RKO (cell line): Measurements from ENCODE around the gene DNAJB12.
"Not testable (repeated sequence)": the region's sequence is repeated elsewhere in the genome, so short reads cannot be mapped to it uniquely, and the experiment has no call there.

ENCODE experiments used
- DNase-seq: peaks from one replicate; pipeline ENCODE4 v3.0.0-alpha.2; 2016; ENCODE audit warnings: low spot score

Gene DNAJB12

DNA sequence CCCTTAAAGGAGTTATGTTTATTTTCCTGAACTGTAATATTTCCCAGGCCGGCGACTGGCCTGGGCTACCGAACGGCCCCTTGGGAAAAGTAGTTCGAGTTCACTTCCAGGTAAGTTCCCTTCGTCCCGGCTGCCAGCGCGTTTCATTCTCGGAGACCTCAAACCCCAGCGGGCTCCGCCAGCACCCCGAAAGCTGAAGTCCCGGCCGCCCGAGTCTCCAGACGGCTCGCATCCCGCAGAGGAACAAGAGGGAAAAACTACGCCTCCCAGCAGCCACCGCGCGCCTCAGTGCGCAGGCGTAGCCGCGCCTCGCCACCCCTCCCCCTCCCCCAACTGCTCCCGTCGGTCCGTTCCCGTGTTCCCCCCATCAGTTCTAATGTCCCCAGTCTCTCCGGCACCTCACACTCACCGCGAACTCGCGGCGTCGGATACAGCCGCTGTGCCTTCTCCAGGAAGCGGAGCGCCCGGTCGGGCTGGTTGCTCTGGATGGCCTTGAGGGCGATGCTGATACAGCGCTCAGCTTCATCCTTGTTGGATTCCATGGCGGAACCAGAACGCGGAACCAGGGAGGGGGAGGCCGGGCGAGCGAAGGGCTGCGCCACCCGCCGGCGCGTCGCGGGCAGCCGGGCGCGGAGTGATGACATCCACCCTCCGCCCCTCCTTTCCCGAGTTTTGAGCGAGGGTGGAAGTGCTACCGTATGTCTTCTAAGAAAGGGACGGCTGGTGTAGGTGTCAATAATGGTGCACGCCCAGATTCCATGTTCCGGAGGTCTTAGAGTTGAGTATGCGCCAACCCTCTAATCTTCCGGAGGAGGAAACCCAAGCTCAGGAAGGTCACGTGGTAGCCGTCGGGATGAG, at the start of gene DNAJB12:
Gene DNAJB12 (minus strand): TSS at position 564 of the 858 bp plus-strand sequence. CDS start 22 bp downstream, at position 542.
- DNase-seq = peak; percentile 98

DNA sequence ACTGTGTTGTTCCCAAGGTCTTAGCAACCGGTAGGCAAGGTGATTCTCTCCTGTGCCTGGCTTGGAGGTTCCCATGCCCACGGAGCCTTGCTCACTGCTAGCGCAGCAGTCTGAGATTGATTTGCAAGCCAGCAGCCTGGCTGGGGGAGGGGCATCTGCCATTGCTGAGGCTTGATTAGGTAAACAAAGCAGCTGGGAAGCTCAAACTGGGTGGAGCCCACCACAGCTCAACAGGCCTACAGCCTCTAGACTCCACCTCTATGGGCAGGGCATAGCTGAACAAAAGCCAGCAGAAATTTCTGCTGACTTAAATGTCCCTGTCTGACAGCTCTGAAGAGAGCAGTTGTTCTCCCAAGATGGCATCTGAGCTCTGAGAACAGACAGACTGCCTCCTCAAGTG, 40.9 kb upstream of the DNAJB12 start:
- not testable (repeated sequence) for DNase-seq

DNA sequence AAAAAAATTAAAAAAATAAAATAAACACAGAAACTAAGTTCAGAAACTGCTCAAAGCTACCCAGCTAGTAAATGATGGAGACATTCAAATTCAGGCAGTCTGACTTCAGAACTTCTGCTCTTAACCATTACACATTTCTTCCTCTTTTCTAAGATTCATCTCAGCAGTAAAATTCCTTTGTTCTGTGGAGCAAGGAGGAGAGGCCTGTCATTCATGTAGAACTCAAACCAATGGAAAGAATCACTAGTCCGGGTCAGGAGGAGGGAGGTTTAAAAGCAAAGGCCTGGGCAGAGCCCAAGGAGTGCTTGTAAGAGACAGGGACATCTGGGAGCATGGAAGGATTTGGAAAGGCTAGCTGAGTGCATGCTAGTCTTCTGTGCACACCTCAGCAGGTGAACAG, 37.9 kb upstream of the DNAJB12 start:
- DNase-seq = no peak

DNA sequence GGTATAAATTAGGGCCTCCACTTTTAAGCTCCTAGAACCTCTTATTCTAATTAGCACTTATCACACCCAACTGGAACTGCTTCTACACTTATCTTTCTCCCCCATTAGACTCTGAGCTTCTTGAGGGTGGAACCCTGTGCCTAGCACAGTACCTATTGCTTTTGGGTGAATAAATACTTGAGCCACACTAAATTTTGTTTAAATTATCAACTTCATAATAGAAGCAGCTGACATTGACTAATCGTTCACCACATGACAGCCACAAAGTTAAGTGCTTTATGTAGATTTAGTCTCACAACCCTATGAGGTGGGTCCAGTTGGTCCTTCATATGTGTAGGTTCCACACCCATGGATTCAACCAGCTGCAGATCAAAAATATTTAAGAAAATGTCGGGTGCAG, 36.0 kb upstream of the DNAJB12 start:
- no peak for DNase-seq

DNA sequence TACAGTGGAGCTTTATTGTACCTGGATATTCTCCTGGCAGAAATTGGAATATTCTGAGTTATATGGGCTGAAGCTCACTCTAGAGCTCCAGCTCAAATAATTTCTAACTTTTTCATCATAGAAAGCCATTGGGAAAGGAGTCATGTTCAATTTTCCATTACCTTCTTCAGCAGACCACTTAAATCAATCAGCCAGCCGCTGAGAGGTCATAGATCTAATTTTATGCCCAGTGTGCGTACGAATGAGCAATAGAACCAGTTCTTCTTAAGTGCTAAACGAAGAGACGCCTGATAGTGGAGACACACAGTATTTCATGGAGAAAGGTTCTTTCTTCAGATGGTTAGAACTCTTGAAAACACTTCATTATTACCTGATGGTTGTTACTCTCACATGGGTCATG, 35.0 kb upstream of the DNAJB12 start:
- DNase-seq = no peak

DNA sequence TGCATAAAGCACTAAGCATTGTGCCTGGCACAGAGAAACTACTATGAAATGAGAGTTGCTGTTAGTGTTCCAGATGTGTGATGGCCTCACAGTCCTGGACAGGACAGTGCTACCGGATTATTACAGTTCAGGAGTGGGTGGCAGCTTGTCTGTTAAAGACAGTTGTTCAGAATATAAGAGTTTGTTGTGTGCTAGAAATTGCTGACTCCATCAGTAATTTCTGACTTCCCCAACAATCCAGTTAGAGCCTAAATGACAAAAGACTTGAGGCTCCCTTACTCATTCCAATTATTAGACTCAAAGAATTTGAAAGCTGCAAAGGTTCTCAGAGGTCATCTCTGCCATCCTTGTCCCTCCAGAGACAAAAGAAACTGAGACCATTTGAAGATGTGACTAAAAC, 34.3 kb upstream of the DNAJB12 start:
- no peak for DNase-seq

DNA sequence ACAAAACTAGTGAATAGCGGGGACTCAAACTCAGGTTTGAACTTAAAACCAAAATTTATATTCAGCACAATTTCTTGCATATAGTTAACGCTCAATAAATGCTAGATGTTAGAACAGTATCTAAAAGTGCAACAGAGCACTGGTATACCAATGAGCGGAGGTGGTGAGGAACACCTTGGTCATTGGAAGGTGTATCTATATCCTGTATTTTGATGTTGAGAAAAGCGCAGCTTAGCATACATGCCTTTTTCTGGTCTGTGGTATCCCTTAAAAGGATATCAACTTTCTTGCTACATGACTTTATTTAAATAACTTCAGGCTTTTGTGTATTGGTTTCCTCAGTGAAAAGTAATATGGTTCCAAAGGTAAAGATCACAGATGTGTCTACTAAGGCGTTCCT, 33.3 kb upstream of the DNAJB12 start:
- no peak for DNase-seq

DNA sequence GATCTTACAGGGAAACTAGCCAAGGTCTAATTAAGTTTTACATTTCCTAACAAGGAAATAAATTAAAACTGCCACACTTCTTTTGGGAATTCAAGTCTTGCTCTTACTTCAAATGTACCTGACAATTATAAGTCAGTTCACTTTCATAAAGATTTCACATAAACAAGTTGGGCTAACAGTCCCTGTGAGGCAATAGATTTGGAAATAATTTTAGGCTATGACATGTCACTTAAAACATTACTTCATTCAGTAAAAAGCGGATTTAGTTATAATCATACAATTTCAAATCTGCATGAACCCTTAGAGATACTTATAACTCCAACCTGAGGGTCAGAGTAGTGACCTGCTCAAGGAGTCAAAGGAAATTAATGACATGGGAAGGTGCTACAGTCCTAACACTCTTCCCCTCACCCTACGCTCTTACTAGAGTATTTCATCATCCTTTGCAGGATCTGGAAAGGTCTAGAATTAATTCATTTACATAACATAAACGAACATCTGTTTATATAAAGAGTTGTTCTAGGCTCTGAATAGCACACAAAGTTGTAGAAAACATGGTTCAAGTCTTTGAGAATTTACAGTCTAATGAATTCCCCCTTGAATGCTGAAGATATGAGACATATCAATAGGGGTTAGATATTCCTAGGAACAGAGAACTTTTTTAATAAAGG, 32.3 kb upstream of the DNAJB12 start:
- no peak for DNase-seq

DNA sequence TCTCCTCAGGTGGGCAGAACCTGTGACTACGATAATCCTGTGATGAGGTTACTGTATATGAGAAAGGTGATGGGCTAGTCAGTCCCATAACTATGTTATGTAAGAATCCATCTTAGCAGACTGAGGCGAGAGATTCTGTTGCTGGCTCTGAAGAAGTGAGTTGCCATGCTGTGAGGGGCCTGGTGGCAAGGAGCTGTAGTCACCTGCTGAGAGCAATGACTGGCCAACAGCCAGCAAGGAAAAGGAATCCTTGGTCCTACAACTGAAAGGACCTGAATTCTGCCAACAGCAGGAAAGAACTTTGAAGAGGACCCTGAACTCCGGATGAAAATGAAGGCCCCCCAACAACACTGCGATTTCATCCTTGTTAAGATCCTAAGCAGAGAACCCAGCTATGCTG, 31.0 kb upstream of the DNAJB12 start:
- no peak for DNase-seq

DNA sequence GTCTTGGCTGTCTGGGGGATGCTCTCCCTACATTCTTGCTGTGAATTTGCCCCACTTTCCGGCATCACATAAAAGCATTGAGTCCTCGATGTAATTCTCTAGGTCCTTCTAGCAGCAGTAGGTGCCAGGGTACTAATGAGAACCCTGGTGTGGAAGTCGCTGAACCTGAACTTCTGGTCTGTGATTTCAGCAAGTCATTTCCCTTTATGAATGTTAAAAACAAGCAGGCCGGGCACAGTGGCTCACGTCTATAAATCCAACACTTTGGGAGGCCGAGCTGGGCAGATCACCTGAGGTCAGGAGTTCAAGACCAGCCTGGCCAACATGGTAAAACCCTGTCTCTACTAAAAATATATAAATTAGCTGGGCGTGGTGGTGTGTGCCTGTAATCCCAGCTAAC, 30.3 kb upstream of the DNAJB12 start:
- DNase-seq = not testable (repeated sequence)

DNA sequence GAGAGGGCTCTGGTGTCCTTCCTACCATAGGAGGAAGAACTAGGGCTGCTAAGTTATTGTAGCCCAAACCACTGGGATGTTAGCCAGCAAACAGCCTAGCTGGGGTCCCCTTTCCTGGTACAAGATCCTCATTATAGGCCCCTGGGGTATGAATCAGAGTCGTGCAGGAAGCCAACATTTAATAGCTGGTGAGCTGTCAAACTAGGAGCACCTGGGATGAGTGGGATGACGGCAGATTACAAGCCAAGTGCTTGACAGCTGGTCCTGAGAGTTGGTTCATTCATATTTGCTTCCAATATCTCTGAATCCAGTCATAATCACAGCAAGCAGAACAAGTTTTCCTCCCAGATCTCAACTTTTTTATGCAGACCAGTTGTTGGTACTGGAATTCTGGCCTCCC, 25.1 kb upstream of the DNAJB12 start:
- peak; percentile 30 for DNase-seq

DNA sequence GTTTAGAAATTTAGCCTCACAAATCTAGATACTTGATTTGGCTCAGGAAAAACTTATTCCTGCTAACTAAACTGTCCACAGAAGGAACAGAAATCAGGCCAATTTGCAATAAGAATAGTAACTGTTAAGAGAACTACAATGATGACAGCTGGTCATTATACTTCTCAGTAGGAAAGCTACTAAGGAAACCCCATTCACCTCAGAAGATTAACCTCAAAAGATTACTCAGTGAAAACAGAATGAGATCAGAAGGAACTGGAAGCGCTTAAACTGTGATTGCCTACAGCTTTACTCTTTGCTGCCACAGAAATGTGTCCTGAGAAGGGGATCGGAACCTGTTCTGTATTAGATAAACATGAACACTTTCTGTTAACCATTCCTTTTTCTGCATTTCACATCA, 24.3 kb upstream of the DNAJB12 start:
- DNase-seq = no peak

DNA sequence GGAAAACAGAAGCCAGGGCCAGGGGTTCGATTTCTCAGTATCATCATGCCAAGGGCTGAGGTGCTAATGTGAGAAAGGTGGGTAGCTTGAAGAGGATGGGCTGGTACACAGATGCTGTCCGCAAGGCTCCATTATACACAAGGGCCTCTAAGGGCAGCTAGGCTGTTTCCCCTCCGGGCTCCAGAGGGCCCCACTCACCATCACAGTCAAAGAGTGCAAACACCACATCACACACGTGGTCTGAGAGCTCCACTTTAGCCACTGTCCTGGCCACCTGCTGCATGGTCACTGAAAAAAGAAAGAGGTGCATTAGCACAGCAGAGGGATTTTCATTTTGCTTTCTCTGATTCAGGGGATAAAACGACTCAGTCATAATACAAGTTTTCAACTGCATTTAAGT, 20.9 kb upstream of the DNAJB12 start:
- DNase-seq = peak; percentile 26

DNA sequence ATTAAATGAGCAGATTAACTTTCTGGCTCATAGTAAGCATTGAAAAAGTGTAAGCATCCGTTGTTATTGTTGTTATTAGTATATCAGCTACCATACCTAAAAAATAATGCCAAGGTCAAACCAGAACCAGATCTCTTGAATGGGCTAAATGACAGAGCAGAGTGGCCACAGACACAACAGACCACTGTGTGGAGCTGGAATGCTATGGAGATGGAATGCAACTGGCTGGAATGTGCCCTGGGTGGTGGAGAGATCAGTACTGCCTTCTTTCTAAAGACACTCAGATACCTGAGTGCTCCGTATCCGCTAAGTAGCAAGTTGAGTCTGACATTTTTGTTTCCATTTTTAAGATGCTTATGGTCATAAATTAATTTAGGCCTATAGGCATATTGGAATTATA, 20.5 kb upstream of the DNAJB12 start:
- DNase-seq = no peak

DNA sequence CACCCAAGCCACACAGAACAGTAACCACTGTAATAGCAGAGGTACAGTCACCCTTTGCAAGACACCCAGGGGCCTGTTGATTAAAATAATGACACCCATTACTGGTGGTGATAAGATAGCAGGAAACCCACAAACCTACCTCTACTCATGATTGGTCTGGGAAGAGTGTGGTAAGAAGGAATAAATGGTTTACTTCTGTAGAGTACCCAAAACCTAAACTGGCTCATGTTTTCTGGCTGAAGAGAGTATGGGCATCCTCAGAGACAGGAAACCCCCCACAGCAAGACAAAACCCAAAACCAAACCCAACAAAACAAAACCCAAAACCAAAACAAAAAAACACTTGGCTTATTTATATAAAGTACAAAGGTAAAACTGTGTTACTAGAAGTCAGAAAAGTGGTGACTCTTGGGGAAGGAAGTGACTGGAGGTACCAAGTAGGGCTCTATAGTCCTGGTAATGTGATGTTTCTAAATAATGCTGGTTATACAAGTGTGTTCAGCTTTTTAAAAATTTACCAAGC, 15.5 kb upstream of the DNAJB12 start:
- no peak for DNase-seq

DNA sequence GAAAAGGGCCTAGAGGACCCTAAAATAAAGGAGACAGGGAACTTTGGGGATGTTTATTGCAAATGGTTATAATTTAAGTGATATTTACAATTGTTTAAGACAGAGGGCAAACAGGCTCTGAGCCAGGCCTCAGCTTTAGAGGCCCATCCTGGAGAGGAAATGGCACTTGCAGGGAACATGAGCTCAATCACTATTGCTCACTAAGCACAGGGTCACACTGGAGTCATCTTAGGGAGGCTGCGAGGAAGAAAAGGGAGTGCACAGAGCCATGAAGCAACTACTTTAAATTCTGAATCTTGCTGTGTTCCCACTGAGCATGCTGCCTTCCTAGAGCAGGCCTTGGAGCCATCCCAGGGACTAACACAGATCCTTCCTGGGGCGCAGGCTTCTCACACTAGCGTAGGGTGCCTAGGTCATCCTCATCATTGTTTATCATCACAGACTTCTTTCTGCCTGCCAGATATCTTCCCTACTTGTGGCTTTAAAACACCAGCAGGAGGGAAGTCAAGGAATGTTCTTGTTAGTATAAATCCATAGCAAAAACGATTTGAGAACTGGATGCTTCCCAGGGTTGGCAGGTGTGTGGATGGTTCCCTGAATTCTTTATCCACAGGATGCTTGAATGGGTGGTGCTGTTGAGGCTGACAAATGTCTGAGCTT, 12.7 kb upstream of the DNAJB12 start:
- no peak for DNase-seq

DNA sequence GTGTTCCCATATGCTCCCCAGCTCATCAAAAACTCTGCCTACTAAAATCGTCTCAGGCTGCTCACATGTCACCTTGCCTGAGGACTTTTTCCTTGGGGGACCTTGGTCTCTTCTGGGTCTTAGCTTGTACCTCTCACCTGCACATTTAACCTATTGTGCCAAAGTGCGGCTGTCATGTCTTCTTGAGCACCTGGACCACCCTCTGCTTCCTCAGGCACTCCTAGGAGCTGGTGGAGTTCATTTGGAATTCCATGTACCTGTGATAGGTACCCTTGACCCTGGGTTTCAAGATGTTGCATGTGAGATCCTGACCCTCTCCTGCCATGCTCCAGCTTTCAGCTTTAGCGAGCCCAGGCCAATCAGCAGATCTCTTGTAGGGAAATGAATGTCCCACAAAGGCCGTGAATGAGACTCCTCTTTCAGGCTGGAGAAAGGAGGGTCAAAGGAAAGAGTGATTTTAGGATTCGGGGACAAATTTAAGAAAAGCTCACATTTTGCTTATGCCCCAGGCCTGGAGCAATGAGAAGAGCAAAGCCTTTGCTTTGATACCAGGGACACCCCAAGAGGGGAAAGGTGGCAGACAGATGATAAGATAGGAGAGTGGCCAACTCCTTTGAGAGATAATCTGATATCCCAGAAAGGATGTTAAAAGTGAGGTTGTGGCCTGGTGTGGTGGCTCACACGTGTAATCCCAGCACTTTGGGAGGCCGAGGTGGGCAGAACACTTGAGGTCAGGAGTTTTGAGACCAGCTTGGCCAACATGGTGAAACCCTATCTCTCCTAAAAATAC, 10.6 kb upstream of the DNAJB12 start:
- DNase-seq = no peak

DNA sequence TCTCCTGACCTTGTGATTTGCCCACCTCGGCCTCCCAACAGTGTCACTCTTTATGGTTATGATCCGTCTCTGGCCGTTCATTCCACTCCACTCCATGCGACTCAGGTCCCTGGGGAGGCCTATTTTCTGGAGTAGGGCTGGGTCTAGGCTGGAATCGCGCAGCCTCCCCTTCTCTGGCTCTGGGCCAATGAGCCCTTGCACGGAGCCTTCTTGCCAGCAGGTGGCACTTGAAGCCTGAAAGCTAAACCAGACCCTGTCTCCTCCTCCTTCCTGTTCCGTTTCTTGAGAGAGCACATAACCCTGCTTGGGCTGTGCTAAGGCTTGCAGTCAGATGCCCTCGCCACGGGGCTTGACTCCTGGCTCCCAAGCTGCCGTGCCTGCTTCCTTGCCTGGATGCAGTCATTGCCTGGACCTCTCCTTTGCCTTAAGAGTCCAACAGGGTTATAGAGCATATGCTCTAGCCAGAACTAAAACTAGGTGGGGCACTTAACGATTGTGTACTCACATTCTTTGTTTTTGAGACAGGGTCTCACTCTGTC, 9.6 kb upstream of the DNAJB12 start:
- peak; percentile 95 for DNase-seq

DNA sequence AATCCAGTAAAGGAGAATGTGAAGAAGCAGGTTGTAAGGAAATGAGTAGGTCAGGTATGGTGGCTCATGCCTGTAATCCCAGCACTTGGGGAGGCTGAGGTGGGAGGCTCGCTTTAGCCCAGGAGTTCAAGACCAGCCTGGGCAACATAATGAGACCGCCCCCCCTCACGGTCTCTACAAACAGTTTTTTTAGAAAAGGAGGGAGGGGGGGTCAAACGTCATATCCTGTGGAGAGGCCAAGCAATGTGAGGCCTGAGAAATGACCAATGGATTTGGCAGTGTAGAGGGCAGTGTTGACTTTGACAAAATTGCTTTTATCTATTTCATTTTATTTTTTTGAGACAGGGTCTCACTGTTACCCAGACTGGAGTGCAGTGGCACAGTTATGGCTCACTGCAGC, 2.3 kb upstream of the DNAJB12 start:
- no peak for DNase-seq

DNA sequence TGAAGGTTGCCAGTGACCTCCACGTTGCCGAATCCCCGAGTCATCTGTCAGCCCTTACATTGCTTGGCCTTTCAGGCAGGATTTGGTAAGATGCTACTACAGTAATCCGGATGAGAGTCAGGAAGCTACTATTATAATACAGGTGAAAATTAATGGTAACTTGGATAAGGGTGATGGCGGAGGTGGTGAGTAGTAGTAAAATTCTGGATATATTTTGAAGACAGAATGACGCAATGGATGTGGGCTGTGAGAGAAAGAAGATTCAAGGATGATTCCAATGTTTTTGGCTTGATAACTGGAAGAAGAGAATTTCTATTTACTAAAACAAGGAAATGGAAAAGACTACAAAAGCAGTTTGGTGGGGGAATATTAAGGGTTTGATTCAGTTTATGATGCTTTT, 1.4 kb upstream of the DNAJB12 start:
- DNase-seq = no peak

DNA sequence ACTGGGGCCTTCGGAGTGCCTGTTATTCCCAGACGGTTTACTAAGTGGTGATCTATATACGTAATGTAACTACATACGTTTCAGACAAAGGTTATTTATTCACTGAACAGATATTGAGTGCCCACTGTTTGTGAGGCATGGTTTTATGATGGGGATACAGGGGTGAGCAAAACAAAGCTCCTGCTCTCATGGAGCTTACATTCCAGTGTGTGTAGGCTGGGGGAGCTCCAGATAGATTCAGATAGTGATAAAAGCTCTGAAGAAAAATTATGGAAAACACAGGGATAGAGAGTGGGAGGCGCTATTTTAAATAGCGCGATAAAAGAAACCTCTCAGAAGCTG, 466 bp upstream of the DNAJB12 start:
- DNase-seq = no peak

DNA sequence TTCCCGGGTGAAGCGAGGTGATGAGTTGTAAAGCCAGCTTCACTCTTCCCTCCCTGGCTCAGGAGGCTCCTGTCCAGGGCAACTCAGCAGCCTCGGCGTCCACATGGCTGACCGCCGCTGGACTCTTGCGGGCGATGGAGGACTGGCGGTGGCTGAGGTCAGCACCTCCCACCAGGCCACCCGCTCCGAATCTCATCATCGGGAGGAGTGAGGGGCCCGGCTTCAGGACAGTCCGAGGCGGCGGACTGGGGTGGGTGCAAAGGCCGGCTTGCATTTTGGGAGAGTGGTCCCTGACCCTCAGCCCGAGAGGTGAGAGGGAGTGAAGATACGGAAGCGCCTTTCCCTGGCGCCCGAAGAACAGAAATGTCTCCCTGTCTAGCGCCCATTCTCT, 759 bp downstream of the DNAJB12 start:
- no peak for DNase-seq
